GM21737 (cell line): Measurements from ENCODE around the gene DENND4B.
"Not testable (repeated sequence)": the region's sequence is repeated elsewhere in the genome, so short reads cannot be mapped to it uniquely, and the experiment has no call there.

Source experiments
- ATAC-seq: cut with Tn5 transposase; IDR thresholded peaks from one replicate; pipeline ENCODE4 v1.9.1; 2021; ENCODE audit warnings: mild to moderate bottlenecking, moderate library complexity; ENCODE audit not compliant: unreplicated experiment

The DENND4B gene

GRCh38 chr1:153929426-153929825 lies 17.1 kb downstream of the DENND4B start:
- no peak for ATAC-seq

- no peak for ATAC-seq
These were observed 17.7 kb downstream of the DENND4B start for GRCh38 chr1:153928791-153929341.

GRCh38 chr1:153928245-153928644 lies 18.3 kb downstream of the DENND4B start:
- no peak for ATAC-seq

- ATAC-seq, result no peak
These were observed 20.1 kb downstream of the DENND4B start for GRCh38 chr1:153926405-153926804.

GRCh38 chr1:153922972-153923925 lies 23.3 kb downstream of the DENND4B start, which contains the start of gene GATAD2B:
GATAD2B (minus strand) TSS chr1:153922972; CDS start chr1:153828347, 94,625 bp downstream.
- ATAC-seq, result peak; percentile 91

DNA sequence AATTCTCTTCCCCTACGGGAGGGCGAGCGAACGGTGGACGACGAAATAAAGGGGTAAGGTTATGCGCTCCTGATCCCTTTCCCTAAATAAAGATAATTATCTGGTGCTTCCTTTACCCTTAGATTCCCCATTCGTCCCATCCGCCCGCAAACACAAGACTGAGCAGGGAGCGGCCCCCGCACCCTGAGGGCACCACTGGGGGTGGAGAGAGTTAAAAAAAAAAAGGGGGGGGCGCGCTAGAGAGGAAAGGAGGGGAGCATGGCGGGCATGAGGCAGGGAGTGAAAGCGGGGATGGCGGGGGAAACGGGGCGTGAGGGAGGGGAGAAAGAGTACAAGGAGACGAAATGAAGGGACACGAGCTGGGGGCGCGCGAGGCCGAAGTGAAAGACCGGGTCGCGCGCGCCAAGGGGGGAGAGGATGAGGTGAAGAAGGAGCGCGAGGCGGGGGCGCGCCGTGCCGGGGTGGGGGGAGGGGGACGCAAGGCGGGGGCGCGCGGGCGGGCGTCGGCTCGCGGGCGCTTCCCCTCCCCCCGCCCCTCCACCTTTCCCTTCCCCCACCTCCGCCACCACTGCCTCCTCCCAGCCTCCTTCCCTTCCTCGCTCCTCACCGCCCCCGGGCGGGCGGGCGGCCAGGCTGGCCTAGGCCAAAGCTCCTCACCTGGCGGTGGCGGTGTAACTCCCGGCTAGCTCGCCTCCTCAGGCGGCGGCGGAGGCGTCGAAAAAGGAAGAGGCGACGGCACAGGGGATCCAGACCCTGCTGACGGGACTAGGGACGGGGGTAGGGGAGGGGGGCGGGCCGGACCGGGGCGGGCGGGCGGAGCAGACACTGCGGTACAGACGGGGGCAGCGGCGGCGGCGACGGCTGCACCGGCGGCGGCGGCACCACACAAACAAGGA lies 24.2 kb downstream of the DENND4B start:
- ATAC-seq, result peak; percentile 25

DNA sequence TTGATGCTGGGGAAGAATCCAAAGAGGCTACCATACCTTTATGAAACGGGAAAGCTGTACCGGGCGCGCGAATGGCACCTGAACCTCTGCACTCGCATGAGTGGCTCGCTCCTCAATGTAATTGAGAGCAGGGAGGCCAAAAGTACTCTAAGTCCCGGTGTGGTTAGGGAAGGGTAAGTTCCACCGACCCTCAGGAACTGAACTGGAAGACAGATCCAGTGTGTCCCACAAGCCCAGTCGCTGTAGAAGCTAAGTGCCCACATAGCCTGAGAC lies 24.8 kb downstream of the DENND4B start:
- no peak for ATAC-seq

DNA sequence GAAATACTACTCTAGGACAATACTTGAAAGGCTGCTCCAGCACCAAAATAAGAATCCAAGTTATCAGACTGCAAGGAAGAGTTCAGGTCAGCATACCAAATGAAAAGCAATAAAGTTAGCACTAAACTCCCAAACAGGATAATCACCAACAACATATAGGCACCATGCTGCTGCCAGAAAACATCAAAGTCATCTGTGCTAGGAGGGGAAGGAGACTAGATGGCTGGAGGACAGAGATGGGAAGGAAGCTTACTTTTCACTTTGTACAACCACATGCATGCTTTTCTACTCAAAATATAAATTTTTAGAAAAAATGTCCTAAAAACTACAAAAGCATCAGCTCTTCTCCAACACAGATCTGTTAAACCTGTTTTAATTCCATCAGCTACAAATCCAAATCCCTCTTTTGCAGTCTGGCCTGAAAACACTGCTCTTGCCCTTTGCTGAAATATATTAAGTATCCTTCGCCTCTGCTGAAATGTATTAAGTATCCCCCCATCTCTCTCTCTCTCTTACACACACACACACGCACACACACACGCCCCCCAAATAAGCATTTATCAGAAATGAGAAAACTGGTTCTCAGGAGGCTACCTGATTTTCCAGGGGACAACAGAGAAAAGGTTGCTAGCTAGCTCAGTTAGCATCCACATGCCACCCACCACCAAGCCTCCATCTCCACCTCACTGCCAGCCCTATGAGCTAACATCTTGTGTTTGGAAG lies 25.3 kb downstream of the DENND4B start:
- ATAC-seq, result no peak

GRCh38 chr1:153919876-153920852 lies 26.4 kb downstream of the DENND4B start:
- ATAC-seq, result no peak

- no peak for ATAC-seq
These were observed 30.2 kb downstream of the DENND4B start for GRCh38 chr1:153916297-153916696.

DNA sequence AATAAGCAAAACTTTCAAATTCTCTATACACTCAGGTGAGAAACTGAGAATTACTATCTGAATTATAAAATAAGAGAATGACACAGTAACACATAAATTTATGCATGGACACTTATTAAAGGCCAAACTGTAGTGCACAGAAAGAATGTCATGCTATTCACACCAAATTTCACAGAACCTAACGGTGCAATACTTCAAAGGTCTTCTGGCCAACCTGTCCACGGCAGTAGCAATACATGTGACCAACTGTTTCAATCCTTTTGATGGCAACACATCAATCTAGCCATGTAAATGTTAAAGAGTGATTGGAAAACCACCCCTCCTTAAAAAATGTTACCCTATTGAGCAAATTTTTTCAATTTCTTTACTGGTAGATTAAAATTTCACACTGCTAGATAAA lies 34.2 kb downstream of the DENND4B start:
- no peak for ATAC-seq

DNA sequence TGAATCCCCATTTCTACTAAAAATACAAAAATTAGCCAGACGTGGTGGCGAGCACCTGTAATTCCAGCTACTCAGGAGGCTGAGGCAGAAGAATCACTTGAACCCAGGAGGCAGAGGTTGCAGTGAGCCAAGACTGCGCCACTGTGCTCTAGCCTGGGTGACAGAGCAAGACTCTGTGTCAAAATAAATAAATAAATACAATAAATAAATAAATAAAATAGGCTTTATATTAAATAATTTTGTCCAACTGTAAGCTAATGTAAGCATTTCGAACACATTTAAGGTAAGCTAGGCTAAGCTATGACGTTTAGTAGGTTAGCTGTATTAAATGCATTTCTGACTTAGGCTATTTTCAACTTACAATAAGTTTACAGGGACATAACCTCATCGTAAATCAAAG lies 36.0 kb downstream of the DENND4B start:
- ATAC-seq, result not testable (repeated sequence)

- no peak for ATAC-seq
These were observed 38.4 kb downstream of the DENND4B start for GRCh38 chr1:153908071-153908470.

DNA sequence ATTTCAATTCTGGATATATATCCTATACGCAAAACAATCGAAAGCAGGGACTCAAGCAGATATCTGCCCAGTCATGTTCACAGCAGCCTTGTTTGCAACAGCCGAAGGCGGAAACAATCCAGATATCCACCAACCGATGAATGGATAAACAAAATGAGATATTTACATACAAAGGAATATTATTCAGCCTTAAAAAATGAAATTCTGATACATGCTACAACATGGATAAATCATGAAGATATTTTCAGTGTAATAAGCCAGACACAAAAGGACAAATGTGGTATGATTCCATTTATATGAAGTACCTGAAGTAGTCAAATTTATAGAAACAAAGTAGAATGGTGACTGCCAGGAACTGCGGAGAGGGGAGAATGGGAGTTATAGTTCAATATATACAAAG lies 39.4 kb downstream of the DENND4B start:
- ATAC-seq, result no peak

- ATAC-seq, result no peak
These were observed 40.1 kb downstream of the DENND4B start for GRCh38 chr1:153906396-153906795.

DNA sequence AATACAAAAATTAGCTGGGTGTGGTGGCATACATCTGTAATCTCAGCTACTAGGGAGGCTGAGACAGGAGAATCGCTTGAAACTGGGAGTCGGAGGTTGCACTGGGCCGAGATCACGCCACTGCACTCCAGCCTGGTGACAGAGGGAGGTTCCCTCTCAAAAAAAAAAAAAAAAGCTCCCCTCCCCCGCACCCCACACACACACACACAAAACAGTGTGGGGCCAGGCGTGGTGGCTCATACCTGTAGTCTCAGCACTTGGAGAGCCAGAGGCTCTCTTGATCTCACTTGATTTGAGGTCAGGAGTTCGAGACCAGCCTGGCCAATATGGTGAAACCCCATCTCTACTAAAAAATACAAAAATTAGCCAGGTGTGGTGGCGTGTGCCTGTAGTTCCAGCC lies 40.6 kb downstream of the DENND4B start:
- ATAC-seq, result not testable (repeated sequence)

DNA sequence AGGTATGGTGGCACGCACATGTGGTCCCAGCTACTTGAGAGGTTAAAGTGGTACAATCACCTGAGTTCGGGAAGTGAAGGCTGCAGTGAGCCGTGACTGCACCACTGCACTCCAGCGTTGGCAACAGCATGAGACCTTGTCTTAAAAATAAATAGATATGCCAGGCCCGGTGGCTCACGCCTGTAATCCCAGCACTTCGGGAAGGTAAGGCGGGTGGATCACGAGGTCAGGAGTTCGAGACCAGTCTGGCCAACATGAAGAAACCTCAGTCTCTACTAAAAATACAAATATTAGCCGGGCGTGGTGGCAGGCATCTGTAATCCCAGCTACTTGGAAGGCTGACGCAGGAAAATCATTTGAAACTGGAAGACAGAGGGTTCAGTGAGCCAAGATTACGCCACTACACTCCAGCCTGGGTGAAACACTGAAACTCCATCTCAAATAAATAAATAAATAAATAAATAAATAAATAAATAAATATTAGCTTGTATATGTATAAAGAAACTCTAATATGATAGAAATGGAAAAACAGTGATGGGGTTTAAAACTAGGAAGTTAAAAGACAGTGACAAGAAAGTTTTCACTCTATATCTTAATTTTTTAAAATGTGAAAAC lies 42.6 kb downstream of the DENND4B start:
- ATAC-seq, result no peak

DNA sequence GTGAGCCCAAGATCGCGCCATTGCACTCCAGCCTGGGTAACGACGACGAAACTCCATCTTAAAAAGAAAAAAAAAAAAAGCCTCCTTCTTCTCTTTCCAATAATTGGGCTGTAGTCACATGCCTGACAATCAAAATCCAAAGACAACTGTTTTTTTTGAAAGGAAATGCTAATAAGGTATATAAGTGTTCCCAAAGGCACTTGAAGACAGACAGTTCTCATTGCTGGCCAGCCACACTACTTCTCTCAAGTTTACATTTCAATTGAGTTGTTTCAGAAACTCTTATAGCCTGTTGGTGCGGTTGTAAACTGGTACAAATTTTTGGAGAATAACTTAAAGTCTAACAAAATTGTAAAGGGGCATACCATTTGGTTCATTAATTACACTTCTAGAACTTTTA lies 47.0 kb downstream of the DENND4B start:
- no peak for ATAC-seq

DNA sequence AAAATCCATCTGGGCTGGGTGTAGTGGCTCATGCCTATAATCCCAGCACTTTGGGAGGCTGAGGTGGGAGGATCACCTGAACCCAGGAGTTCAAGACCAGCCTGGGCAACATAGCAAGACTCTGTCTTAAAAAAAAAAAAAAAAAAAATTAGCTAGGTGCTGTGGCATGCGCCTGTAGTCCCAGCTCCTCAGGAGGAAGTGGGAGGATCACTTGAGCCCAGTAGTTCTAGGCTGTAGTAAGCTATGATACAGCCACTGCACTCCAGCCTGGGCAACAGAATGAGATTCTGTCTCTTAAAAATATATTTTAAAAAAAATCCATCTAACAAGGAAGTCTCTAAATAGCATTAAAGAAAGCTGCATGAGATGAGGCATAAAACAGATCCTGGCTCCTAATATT lies 50.7 kb downstream of the DENND4B start:
- not testable (repeated sequence) for ATAC-seq
